Transverse colon (tissue), 4 donors: ENCODE data around the gene INPP4B.

ENCODE experiments used
- CTCF ChIP-seq, 5 experiments: fragments of 200-600 bp in 3 of 5; fragments of 450-650 bp in 2 of 5; sonication (generic) in 3 of 5; IDR thresholded peaks; 1 replicate in 2 of 5; 2 replicates in 3 of 5; pipeline ENCODE4 v1.5.1; 2016 to 2017; ENCODE audit warnings: antibody characterized with exemption in 5 of 5, inconsistent platforms in 3 of 5, mild to moderate bottlenecking in 2 of 5, moderate library complexity in 1 of 5
- EP300 ChIP-seq: sonication (generic); formaldehyde crosslinking; IDR thresholded peaks from one replicate; pipeline ENCODE4 v1.6.1; 2017; ENCODE audit warnings: antibody characterized with exemption, low read depth
- POLR2A ChIP-seq: fragments of 450-650 bp; IDR thresholded peaks from one replicate; pipeline ENCODE4 v1.6.1; 2016; ENCODE audit warnings: antibody characterized with exemption, mild to moderate bottlenecking, moderate library complexity
- POLR2AphosphoS5 ChIP-seq, 3 donors: sonication (generic); formaldehyde crosslinking; IDR thresholded peaks; one replicate each; pipeline ENCODE4 v1.6.1; 2016; ENCODE audit warnings: antibody characterized with exemption in 3 of 3

- TF ChIP-seq POLR2A (no peak), CTCF (IDR thresholded peaks at IDR 0.05) (no peak), EP300 (no peak), POLR2AphosphoS5 (IDR thresholded peaks at IDR 0.05) (no peak)
Observed at GRCh38 chr4:142645475-142646108, 200.5 kb downstream of the INPP4B start.
